ENCODE data around the gene PPIP5K2. TPM values are rescaled to one million over a fixed set of nuclear protein-coding genes. Genes with fewer than 3 reads are reported as not detected.

The PPIP5K2 gene
- total and polyA plus RNA-seq, 4 donors, result 9.7 to 38.6 (median 27.4) TPM

- WGBS, result 82% methylated on average over 2 of the region's 2 CpGs
These were observed 5.7 kb upstream of the PPIP5K2 start for GRCh38 chr5:103114440-103114839.

GRCh38 chr5:103117471-103117991, 2.6 kb upstream of the PPIP5K2 start:
- H3K4me3 ChIP-seq (ENCODE audit: low read depth in 1 of 3, low read length in 3 of 3), result no peak overlapping the region
- H3K27ac ChIP-seq (ENCODE audit: low read depth in 1 of 2, low read length in 2 of 2), result no peak overlapping the region
- TF ChIP-seq HNF4G (IDR thresholded peaks at IDR 0.05) (no peak), MAX (IDR thresholded peaks at IDR 0.05) (no peak)
- H3K9ac ChIP-seq (ENCODE audit: low read depth in 1 of 2, low read length in 2 of 2), result no peak overlapping the region
- no peaks in the 10 kb centered on the region for H3K36me3 ChIP-seq (ENCODE audit: control insufficient read depth in 4 of 4, insufficient read depth in 3 of 4, low read depth in 1 of 4, low read length in 3 of 4)
- H3K27me3 ChIP-seq (ENCODE audit: control insufficient read depth in 4 of 4, insufficient read depth in 4 of 4, low read length in 3 of 4), result no peaks in the 10 kb centered on the region
- WGBS, result 83% methylated on average over 4 of the region's 4 CpGs
- H3K9me3 ChIP-seq (ENCODE audit: control insufficient read depth in 4 of 4, low read length in 3 of 4), result no peaks in the 10 kb centered on the region
- peaks cover 2 to 25% (median 18%) of the 10 kb centered on the region in 4 donors for H3K4me1 ChIP-seq (ENCODE audit: control insufficient read depth in 4 of 4, insufficient read depth in 4 of 4, low read length in 3 of 4)
- DNase-seq (ENCODE audit: low spot score), result no peak

More at GRCh38 chr5:103114440-103114839, 5.7 kb upstream of the PPIP5K2 start:
- Histone ChIP-seq H3K9me3 (ENCODE audit: control insufficient read depth in 4 of 4, low read length in 3 of 4) (no peaks in the 10 kb centered on the region), H3K9ac (ENCODE audit: low read depth in 1 of 2, low read length in 2 of 2) (no peak overlapping the region), H3K27ac (ENCODE audit: low read depth in 1 of 2, low read length in 2 of 2) (no peak overlapping the region), H3K4me3 (ENCODE audit: low read depth in 1 of 3, low read length in 3 of 3) (no peak overlapping the region), H3K4me1 (ENCODE audit: control insufficient read depth in 4 of 4, insufficient read depth in 4 of 4, low read length in 3 of 4) (peaks cover 2 to 8% (median 5%) of the 10 kb centered on the region in 4 donors), H3K27me3 (ENCODE audit: control insufficient read depth in 4 of 4, insufficient read depth in 4 of 4, low read length in 3 of 4) (no peaks in the 10 kb centered on the region), H3K36me3 (ENCODE audit: control insufficient read depth in 4 of 4, insufficient read depth in 3 of 4, low read depth in 1 of 4, low read length in 3 of 4) (no peaks in the 10 kb centered on the region)
- DNase-seq (ENCODE audit: low spot score), result no peak
- no peak for TF ChIP-seq FOXA2 (IDR thresholded peaks at IDR 0.05)
- no peak for TF ChIP-seq SP1 (IDR thresholded peaks at IDR 0.05)
- no peak for TF ChIP-seq FOXA1 (IDR thresholded peaks at IDR 0.05)
- no peak for TF ChIP-seq EGR1 (IDR thresholded peaks at IDR 0.05; ENCODE audit: low read depth in 2 of 2)
- TF ChIP-seq NR2F2 (IDR thresholded peaks at IDR 0.05), result no peak
- TF ChIP-seq HNF4G (IDR thresholded peaks at IDR 0.05), result no peak
- TF ChIP-seq YY1 (IDR thresholded peaks at IDR 0.05), result no peak
- TF ChIP-seq JUND (IDR thresholded peaks at IDR 0.05), result no peak
- no peak for TF ChIP-seq MAX (IDR thresholded peaks at IDR 0.05)
- TF ChIP-seq TAF1 (conservative IDR thresholded peaks at IDR 0.05), result no peak
- no peak for TF ChIP-seq CTCF (IDR thresholded peaks at IDR 0.05; ENCODE audit: low read depth, low read length, missing input control)

GRCh38 chr5:103119070-103119764, 884 bp upstream of the PPIP5K2 start:
- TF ChIP-seq REST (IDR thresholded peaks at IDR 0.05) (no peak), HNF4G (IDR thresholded peaks at IDR 0.05) (no peak), TAF1 (conservative IDR thresholded peaks at IDR 0.05) (no peak), YY1 (IDR thresholded peaks at IDR 0.05) (peak; percentile 11), MAX (IDR thresholded peaks at IDR 0.05) (no peak)
- Histone ChIP-seq H3K4me3 (ENCODE audit: low read depth in 1 of 3, low read length in 3 of 3) (peak overlapping the region; percentile 68 to 100 (median 100)), H3K27me3 (ENCODE audit: control insufficient read depth in 4 of 4, insufficient read depth in 4 of 4, low read length in 3 of 4) (no peaks in the 10 kb centered on the region), H3K36me3 (ENCODE audit: control insufficient read depth in 4 of 4, insufficient read depth in 3 of 4, low read depth in 1 of 4, low read length in 3 of 4) (no peaks in the 10 kb centered on the region), H3K9me3 (ENCODE audit: control insufficient read depth in 4 of 4, low read length in 3 of 4) (no peaks in the 10 kb centered on the region), H3K9ac (ENCODE audit: low read depth in 1 of 2, low read length in 2 of 2) (peak overlapping the region; percentile 73 to 100), H3K4me1 (ENCODE audit: control insufficient read depth in 4 of 4, insufficient read depth in 4 of 4, low read length in 3 of 4) (peaks cover 0 to 25% (median 18%) of the 10 kb centered on the region in 4 donors), H3K27ac (ENCODE audit: low read depth in 1 of 2, low read length in 2 of 2) (peak overlapping the region; percentile 97 to 99)
- WGBS, result under 1% methylated on average over 15 of the region's 15 CpGs
- DNase-seq (ENCODE audit: low spot score), result no peak

Measured in liver (tissue), 9 donors.